SK-N-MC (cell line): ENCODE results near the gene PLEKHM3.

Experiments
- EZH2 ChIP-seq: fragments of 200-600 bp; sonication (generic); IDR thresholded peaks from one replicate; pipeline ENCODE4 v1.6.1; 2017; ENCODE audit warnings: antibody characterized with exemption
- FOXP2 ChIP-seq: optimal IDR thresholded peaks from 2 replicates; pipeline ENCODE3; 2011; ENCODE audit warnings: mild to moderate bottlenecking, moderate library complexity; ENCODE audit not compliant: insufficient read depth; ENCODE audit errors: extremely low read length, control extremely low read depth
- POLR2AphosphoS5 ChIP-seq: IDR thresholded peaks from 2 replicates; pipeline ENCODE4 v1.6.1; 2012; ENCODE audit warnings: mild to moderate bottlenecking, low read depth, low read length, borderline replicate concordance

GRCh38 chr2:207932106-207932505, 93.2 kb downstream of the PLEKHM3 start:
- TF ChIP-seq POLR2AphosphoS5: no peak
- TF ChIP-seq EZH2: no peak
- TF ChIP-seq FOXP2: no peak
